Measurements from ENCODE around the gene NTRK2.

GRCh38 chr9:84845956-84846900, 176.7 kb downstream of the NTRK2 start:
- TF ChIP-seq CTCF (IDR thresholded peaks at IDR 0.05; ENCODE audit: poor library complexity), result no peak
- no peak for TF ChIP-seq EZH2 (IDR thresholded peaks at IDR 0.05; ENCODE audit: borderline replicate concordance)
- no peak for TF ChIP-seq EZH2phosphoT487 (IDR thresholded peaks at IDR 0.05; ENCODE audit: low read depth, severe bottlenecking, unreplicated experiment)

Measured in hepatocyte (in vitro differentiated cells).